Calu3 (cell line): Measurements from ENCODE around the gene NBEAL2. TPM values are rescaled to one million over a fixed set of nuclear protein-coding genes. Genes with fewer than 3 reads are reported as not detected.

ENCODE experiments used
- BruUV-seq: library from RNA; stranded (reverse); fragments of 400-500 nt; replicated peaks from 2 replicates; lab custom pipeline; 2021; lab: Mats Ljungman, UMichigan
- CTCF ChIA-PET: fragments of 300-600 bp; sonication (Branson Sonifier 250); formaldehyde crosslinking; loops from one replicate; lab custom pipeline; 2022; ENCODE audit warnings: antibody characterized with exemption; lab: Charles Lee
- DNase-seq: peaks from one replicate; pipeline ENCODE4 v3.0.0; 2022
- H3K27ac Mint-ChIP-seq: one replicate; pipeline ENCODE4 v1.8.0; 2022; ENCODE audit warnings: mixed read lengths; ENCODE audit not compliant: unreplicated experiment
- H3K27me3 Mint-ChIP-seq: one replicate; pipeline ENCODE4 v1.8.0; 2022; ENCODE audit warnings: mixed read lengths; ENCODE audit not compliant: unreplicated experiment
- H3K36me3 Mint-ChIP-seq: one replicate; pipeline ENCODE4 v1.8.0; 2022; ENCODE audit warnings: mild to moderate bottlenecking, moderate library complexity, mixed read lengths; ENCODE audit not compliant: insufficient read depth, unreplicated experiment
- H3K4me1 Mint-ChIP-seq: one replicate; pipeline ENCODE4 v1.8.0; 2022; ENCODE audit warnings: mild to moderate bottlenecking, low read depth, mixed read lengths; ENCODE audit not compliant: unreplicated experiment
- H3K4me3 Mint-ChIP-seq: one replicate; pipeline ENCODE4 v1.8.0; 2022; ENCODE audit warnings: mild to moderate bottlenecking, low read depth, moderate library complexity, mixed read lengths; ENCODE audit not compliant: unreplicated experiment
- H3K9me3 Mint-ChIP-seq: one replicate; pipeline ENCODE4 v1.8.0; 2022; ENCODE audit warnings: low read depth, mixed read lengths; ENCODE audit not compliant: unreplicated experiment
- CTCF ChIP-seq: fragments of 200-600 bp; IDR thresholded peaks from one replicate; pipeline ENCODE4 v1.8.0; 2022; ENCODE audit warnings: antibody characterized with exemption; ENCODE audit not compliant: unreplicated experiment
- intact Hi-C: fragments of 100-400 bp; cut with micrococcal nuclease; formaldehyde crosslinking; loops from one replicate; pipeline ENCODE4 v1.10.0; 2022; ENCODE audit not compliant: unreplicated experiment
- total RNA-seq: library from RNA; stranded (reverse); gene quantifications from 2 replicates; pipeline ENCODE4 v1.2.3, GENCODE V29; 2022

The NBEAL2 gene
- total RNA-seq, 1 experiment from 2014 or later, result 143 TPM

- H3K4me1 Mint-ChIP-seq, result peaks cover 58% of the 10 kb centered on the region
- no peaks in the 10 kb centered on the region for H3K27me3 Mint-ChIP-seq
- CTCF ChIA-PET, result no interaction called here
- DNase-seq, result no peak
- H3K36me3 Mint-ChIP-seq, result peaks cover 53% of the 10 kb centered on the region
- intact Hi-C loops, result no loop called here
- H3K9me3 Mint-ChIP-seq, result no peaks in the 10 kb centered on the region
- no peak for TF ChIP-seq CTCF
- no TSS peak for BruUV-seq
- no peak overlapping the region for H3K27ac Mint-ChIP-seq
- H3K4me3 Mint-ChIP-seq, result no peak overlapping the region
Measured at GRCh38 chr3:46938118-46938517, 41.3 kb upstream of the NBEAL2 start.

- no peak for TF ChIP-seq CTCF
- Mint-ChIP-seq H3K27ac (peak overlapping the region; percentile 38), H3K4me3 (no peak overlapping the region), H3K9me3 (no peaks in the 10 kb centered on the region), H3K27me3 (no peaks in the 10 kb centered on the region), H3K36me3 (peaks cover 63% of the 10 kb centered on the region), H3K4me1 (peaks cover 74% of the 10 kb centered on the region)
- BruUV-seq, result no TSS peak
- DNase-seq, result no peak
- intact Hi-C loops, result loop anchor here (5.0 kb wide), 1 partner anchor 37 kb away; the partner anchor contains the start of genes CCDC12 and NBEAL2
- CTCF ChIA-PET, result no interaction called here
Measured at GRCh38 chr3:46939578-46940445, 39.7 kb upstream of the NBEAL2 start.

GRCh38 chr3:46942076-46942475, 37.4 kb upstream of the NBEAL2 start:
- Mint-ChIP-seq H3K4me1 (peaks cover 74% of the 10 kb centered on the region), H3K27ac (peak overlapping the region; percentile 97), H3K4me3 (peak overlapping the region; percentile 63), H3K27me3 (no peaks in the 10 kb centered on the region), H3K36me3 (peaks cover 65% of the 10 kb centered on the region), H3K9me3 (no peaks in the 10 kb centered on the region)
- DNase-seq, result no peak
- CTCF ChIA-PET, result interaction anchor here (0.7 to 1.2 kb wide), 2 partner anchors 40 to 46 kb away, joined by 3 to 4 read pairs; no protein-coding TSS in a partner anchor
- no TSS peak for BruUV-seq
- TF ChIP-seq CTCF, result no peak
- intact Hi-C loops, result loop anchor here (5.0 kb wide), 1 partner anchor 35 kb away; the partner anchor contains the start of genes CCDC12 and NBEAL2

- H3K27ac Mint-ChIP-seq, result peak overlapping the region; percentile 97
- H3K9me3 Mint-ChIP-seq, result no peaks in the 10 kb centered on the region
- no peak for TF ChIP-seq CTCF
- no peaks in the 10 kb centered on the region for H3K27me3 Mint-ChIP-seq
- H3K36me3 Mint-ChIP-seq, result peaks cover 69% of the 10 kb centered on the region
- CTCF ChIA-PET, result no interaction called here
- intact Hi-C loops, result loop anchor here (5.0 kb wide), 1 partner anchor 35 kb away; the partner anchor contains the start of genes CCDC12 and NBEAL2
- H3K4me3 Mint-ChIP-seq, result peak overlapping the region; percentile 63
- peaks cover 80% of the 10 kb centered on the region for H3K4me1 Mint-ChIP-seq
- no TSS peak for BruUV-seq
- no peak for DNase-seq
Measured at GRCh38 chr3:46942481-46943236, 36.8 kb upstream of the NBEAL2 start.
